ENCODE measurements around the gene CRBN. TPM values are rescaled to one million over a fixed set of nuclear protein-coding genes. Genes with fewer than 3 reads are reported as not detected.

CRBN gene
- total RNA-seq, result 10 to 100 TPM; 38.8 to 71.9 (median 52.3) TPM

DNA sequence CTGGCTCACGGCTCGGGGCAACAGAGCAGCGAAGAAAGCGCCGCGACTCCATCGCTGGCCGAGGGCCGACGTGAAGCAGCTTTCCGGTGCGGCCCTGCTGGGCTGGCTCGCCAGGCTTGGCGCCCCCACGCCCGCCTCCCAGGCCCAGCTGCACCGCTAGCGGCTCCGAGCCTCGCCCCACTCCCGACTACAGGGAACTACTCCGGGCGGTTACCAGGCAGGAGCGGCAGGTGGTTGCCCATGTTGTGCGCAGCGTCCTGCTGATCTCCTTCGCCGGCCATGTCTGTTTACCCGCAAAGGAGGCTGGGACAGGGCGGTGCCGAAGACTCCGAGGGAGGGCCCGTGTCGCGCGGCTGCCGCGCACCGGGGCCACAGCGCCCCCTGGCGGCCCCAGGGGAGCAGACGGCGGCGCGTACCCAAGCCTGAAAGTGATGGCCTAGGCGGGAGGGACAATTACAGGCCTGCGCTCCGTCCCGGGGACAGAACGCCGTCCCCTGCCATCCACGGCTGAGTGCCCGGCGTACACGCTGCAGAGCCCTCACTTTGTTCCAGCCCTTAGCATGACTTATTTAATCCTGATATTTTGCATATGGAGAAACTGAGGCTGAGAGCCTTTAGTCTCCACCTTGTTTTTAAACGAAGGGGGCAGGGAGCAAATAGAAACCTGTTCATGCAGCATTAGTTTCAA, at the start of gene CRBN:
CRBN (minus strand) TSS at position 285 of the 688 bp plus-strand sequence; CDS start at position 281, 4 bp downstream.
- peaks cover 9 to 10% of the 10 kb centered on the region in 2 donors for H3K4me1 ChIP-seq (replicated peaks in 1 of 2)
- in situ Hi-C loops (cut with MboI; ENCODE audit: low pct_unique_long_range_greater_than_20kb in 2 of 9, low sequenced_read_pairs in 9 of 9, unreplicated experiment in 9 of 9), result loop anchor here in 4 of 9 experiments (25.0 kb wide), 2 partner anchors 833 to 1108 kb away; no protein-coding TSS in a partner anchor
- H3K27ac ChIP-seq, result peak within 1 kb of the TSS; percentile 52 to 86
- peak; percentile 91 to 99 (median 98) for ATAC-seq (replicated peaks in 6 of 8)
- WGBS, 10 experiments, result 0 to 16% (median 2%) methylated on average over 1 to 17 of the region's 56 CpGs; no CpG with 5 or more reads in 3 of the 10 experiments
- peak within 1 kb of the TSS; percentile 89 to 95 (median 94) for H3K4me3 ChIP-seq

DNA sequence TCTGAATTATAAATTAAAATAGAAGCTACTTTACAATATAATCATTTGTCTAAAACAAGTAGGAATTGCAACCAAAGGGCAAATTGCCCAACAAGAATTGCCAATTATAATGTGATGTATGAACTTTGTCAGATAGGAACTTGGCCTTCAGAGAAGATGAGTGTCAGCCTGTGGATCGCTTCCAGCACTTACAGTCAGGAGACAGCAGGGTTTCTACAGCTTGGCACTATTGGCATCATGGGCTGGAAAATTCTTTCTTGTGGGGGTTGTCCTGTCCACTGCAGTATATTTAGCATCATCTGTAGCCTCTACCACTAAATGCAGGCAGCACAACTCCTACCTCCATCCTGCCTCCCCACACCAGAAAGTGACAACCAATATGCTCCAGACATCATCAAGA, 48.1 kb upstream of the CRBN start:
- in situ Hi-C loops (cut with MboI; ENCODE audit: low pct_unique_long_range_greater_than_20kb in 2 of 9, low sequenced_read_pairs in 9 of 9, unreplicated experiment in 9 of 9), result no loop called here
- Histone ChIP-seq H3K27ac (no peak overlapping the region), H3K4me3 (no peak overlapping the region), H3K4me1 (replicated peaks in 1 of 2) (no peaks in the 10 kb centered on the region)
- WGBS, 10 experiments, result 0 to 17% (median 0%) methylated on average over 1 of the region's 1 CpG; no CpG with 5 or more reads in 6 of the 10 experiments
- no peak for ATAC-seq (replicated peaks in 6 of 8)

DNA sequence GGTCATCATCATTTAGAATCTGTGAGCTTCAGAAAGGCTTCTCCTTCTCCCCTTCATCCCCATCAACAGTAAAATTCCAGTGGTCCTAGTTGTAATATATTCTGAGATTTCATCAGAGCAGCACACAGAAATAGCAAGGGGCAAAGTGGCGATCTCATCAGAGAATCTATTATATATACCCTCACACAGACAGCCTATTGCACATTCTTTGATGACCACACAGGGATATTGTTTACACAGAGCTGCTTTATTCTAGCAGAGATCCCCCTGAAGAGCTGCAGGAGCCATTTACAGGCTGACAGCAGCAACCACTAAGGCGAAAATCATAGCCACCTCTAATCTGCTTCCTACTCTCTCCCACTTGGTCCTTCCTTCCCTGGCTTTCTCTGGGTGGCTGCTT, 42.0 kb upstream of the CRBN start:
- in situ Hi-C loops (cut with MboI; ENCODE audit: low pct_unique_long_range_greater_than_20kb in 2 of 9, low sequenced_read_pairs in 9 of 9, unreplicated experiment in 9 of 9), result loop anchor here in 4 of 9 experiments (25.0 kb wide), 4 partner anchors 391 to 1066 kb away; no protein-coding TSS in a partner anchor
- WGBS, 10 experiments, result 0 to 83% (median 80%) methylated on average over 1 to 2 of the region's 2 CpGs; no CpG with 5 or more reads in 5 of the 10 experiments
- no peak overlapping the region for H3K4me3 ChIP-seq

DNA sequence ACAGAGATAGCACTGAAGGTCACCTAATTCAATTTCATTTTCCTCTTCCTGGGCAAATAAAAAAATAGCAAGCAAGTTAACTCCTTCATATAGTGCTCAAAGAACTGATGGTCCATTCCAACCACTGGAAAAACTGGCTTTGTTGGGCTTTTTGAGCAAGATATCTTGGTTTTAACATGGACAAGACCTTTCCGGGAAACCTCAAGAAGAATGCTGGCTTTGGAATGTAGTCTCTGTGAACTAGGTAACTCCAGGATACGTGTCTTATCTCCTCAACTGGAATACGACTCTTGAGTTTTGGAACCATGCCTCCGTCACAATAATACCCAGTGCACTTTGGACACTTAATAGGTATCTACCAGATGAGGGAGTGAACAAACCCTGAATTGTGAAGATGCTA, 36.9 kb upstream of the CRBN start:
- no peak for ATAC-seq (replicated peaks in 6 of 8)
- Histone ChIP-seq H3K27ac (no peak overlapping the region), H3K4me3 (no peak overlapping the region), H3K4me1 (replicated peaks in 1 of 2) (peaks cover 0 to 3% of the 10 kb centered on the region in 2 donors)
- in situ Hi-C loops (cut with MboI; ENCODE audit: low pct_unique_long_range_greater_than_20kb in 2 of 9, low sequenced_read_pairs in 9 of 9, unreplicated experiment in 9 of 9), result loop anchor here in 4 of 9 experiments (25.0 kb wide), 4 partner anchors 396 to 1071 kb away; no protein-coding TSS in a partner anchor
- 23 to 100% (median 77%) methylated on average over 1 to 4 of the region's 4 CpGs for WGBS, 10 experiments

More for the DNA sequence above, 42.0 kb upstream of the CRBN start:
- ATAC-seq (replicated peaks in 6 of 8), result peak in 5 of 8 experiments; percentile 80 to 99 (median 98)
- Histone ChIP-seq H3K4me1 (replicated peaks in 1 of 2) (peaks cover 0 to 3% of the 10 kb centered on the region in 2 donors), H3K27ac (no peak overlapping the region)

DNA sequence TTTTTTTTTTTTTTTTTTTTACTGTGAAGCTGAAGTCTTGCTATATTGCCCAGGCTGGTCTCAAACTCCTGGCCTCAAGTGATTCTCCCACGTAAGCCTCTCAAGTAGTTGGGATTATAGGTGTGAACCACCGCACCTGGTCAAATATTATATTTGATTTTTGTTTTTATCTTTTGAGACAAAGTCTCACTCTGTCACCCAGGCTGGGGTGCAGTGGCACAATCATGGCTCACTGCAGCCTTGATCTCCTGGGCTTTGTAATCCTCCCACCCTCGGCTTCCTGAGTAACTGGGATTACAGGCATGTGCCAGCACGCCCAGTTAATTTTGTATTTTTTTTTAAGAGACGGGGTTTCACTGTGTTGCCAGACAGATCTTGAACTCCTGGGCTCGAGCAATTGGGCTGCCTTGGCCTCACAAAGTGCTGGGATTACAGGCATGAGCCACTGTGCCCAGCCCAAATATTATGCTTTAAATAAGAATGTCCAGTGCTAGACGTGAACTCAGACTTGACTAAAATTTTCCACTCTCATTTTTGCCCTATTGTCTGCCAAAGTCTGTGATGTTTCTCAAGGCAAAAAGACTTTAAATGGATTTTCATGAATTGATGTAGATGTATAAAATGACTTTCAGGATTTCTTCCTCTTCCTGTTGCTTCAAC, 33.4 kb upstream of the CRBN start:
- Histone ChIP-seq H3K4me1 (replicated peaks in 1 of 2) (peaks cover 0 to 6% of the 10 kb centered on the region in 2 donors), H3K4me3 (no peak overlapping the region), H3K27ac (no peak overlapping the region)
- 8 to 93% (median 62%) methylated on average over 1 to 7 of the region's 7 CpGs for WGBS, 10 experiments
- ATAC-seq (replicated peaks in 6 of 8), result no peak
- in situ Hi-C loops (cut with MboI; ENCODE audit: low pct_unique_long_range_greater_than_20kb in 2 of 9, low sequenced_read_pairs in 9 of 9, unreplicated experiment in 9 of 9), result loop anchor here in 4 of 9 experiments (25.0 kb wide), 4 partner anchors 399 to 1074 kb away; no protein-coding TSS in a partner anchor

DNA sequence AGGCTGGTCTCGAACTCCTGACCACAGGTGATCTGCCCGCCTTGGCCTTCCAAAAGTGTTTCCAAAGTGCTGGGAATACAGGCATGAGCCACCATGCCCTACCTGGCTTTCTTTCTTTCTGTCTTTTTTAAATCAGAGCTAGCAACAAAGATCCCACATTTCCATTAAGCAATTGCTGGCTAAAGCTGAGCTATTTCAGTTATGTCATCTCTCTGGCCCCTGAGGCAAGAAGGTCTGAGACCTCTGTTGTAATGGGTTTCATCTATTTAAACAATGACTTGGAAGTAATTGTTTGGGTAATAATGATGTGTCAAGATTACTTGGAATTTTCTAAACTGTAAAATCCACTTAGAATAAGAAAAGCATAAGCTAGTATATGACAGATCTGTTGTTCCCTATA, 30.2 kb upstream of the CRBN start:
- ATAC-seq (replicated peaks in 6 of 8), result no peak
- in situ Hi-C loops (cut with MboI; ENCODE audit: low pct_unique_long_range_greater_than_20kb in 2 of 9, low sequenced_read_pairs in 9 of 9, unreplicated experiment in 9 of 9), result loop anchor here in 4 of 9 experiments (25.0 kb wide), 4 partner anchors 403 to 1078 kb away; no protein-coding TSS in a partner anchor
- no peak overlapping the region for H3K27ac ChIP-seq
- 0 to 100% (median 80%) methylated on average over 1 to 2 of the region's 2 CpGs; no CpG with 5 or more reads in 1 of the 10 experiments for WGBS, 10 experiments
- H3K4me3 ChIP-seq, result no peak overlapping the region
- H3K4me1 ChIP-seq (replicated peaks in 1 of 2), result peaks cover 0 to 6% of the 10 kb centered on the region in 2 donors

DNA sequence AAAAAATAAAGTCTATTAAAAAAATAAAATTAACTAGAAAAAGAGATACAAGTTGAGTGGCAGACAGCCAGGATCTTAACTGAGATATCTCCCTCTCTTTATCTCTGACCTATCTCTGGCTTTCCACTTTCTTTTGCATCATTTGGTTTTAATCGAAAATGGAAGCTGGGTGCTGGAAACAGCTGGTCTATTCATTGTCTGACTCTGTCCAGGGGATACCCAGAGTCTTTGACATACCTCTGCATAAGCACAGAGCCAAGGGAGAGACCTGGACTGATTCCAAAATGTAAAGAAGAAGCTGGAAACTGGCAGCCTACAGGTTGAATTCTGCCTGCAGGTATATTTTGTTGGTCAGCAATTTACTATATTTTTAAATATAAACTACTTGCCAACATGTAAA, 29.6 kb upstream of the CRBN start:
- in situ Hi-C loops (cut with MboI; ENCODE audit: low pct_unique_long_range_greater_than_20kb in 2 of 9, low sequenced_read_pairs in 9 of 9, unreplicated experiment in 9 of 9), result loop anchor here in 4 of 9 experiments (25.0 kb wide), 4 partner anchors 403 to 1078 kb away; no protein-coding TSS in a partner anchor
- no peak for ATAC-seq (replicated peaks in 6 of 8)
- H3K4me3 ChIP-seq, result no peak overlapping the region
- no peak overlapping the region for H3K27ac ChIP-seq
- H3K4me1 ChIP-seq (replicated peaks in 1 of 2), result peaks cover 0 to 6% of the 10 kb centered on the region in 2 donors
- 22 to 100% (median 100%) methylated on average over 1 of the region's 1 CpG; no CpG with 5 or more reads in 4 of the 10 experiments for WGBS, 10 experiments

DNA sequence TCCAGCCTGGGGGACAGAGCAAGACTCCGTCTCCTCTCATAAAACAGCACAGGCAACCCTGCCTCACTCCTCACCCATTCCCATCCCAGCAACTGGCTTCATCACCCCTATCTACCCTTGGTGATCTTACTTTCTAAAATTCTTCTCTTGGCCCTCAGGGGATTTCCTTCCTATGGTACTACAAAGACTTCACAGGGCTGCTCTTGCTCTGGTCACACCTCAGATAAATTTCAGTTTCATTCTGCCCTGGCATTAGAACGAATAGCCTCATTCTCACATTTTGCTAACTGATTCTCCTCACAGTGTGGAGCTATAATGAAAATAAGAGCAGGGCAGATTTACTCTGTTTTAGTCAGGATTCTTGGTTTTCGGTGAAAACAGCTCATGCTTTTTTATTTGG, 22.1 kb upstream of the CRBN start:
- in situ Hi-C loops (cut with MboI; ENCODE audit: low pct_unique_long_range_greater_than_20kb in 2 of 9, low sequenced_read_pairs in 9 of 9, unreplicated experiment in 9 of 9), result loop anchor here in 4 of 9 experiments (25.0 kb wide), 4 partner anchors 411 to 1086 kb away; no protein-coding TSS in a partner anchor
- no peak overlapping the region for H3K4me3 ChIP-seq
- 33 to 100% (median 86%) methylated on average over 2 to 3 of the region's 3 CpGs; no CpG with 5 or more reads in 3 of the 10 experiments for WGBS, 10 experiments
- ATAC-seq (replicated peaks in 6 of 8), result no peak
- no peak overlapping the region for H3K27ac ChIP-seq
- peaks cover 0 to 8% of the 10 kb centered on the region in 2 donors for H3K4me1 ChIP-seq (replicated peaks in 1 of 2)

DNA sequence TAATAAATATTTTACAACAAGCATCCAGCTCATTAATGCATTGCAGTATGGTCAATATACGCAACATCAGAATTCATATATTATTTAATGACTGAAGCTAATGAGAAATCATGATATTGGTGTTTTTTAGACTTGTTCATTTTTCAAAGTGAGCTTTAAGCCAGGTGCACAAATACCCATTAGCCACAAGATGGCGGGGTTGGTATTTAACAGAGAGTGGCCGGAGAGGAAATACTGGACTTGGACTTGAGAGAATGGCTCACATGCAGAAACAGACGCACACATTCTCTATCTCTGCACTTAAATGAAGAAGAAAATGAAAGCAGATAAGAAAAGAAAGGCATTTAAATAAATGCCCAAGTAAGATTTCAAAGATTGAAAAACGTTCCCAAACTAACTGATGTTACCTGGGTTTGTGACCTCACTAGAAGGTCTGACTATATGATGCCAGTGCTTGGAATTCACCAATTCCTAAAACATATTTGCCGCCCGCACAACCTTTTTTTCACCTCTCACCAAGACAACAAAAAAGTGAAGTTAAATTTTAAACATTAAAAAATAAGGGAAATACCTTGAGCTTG, 21.2 kb upstream of the CRBN start:
- no peak overlapping the region for H3K4me3 ChIP-seq
- 6 to 51% (median 34%) methylated on average over 4 to 7 of the region's 7 CpGs; no CpG with 5 or more reads in 1 of the 10 experiments for WGBS, 10 experiments
- no peak overlapping the region for H3K27ac ChIP-seq
- in situ Hi-C loops (cut with MboI; ENCODE audit: low pct_unique_long_range_greater_than_20kb in 2 of 9, low sequenced_read_pairs in 9 of 9, unreplicated experiment in 9 of 9), result loop anchor here in 4 of 9 experiments (25.0 kb wide), 4 partner anchors 412 to 1087 kb away; no protein-coding TSS in a partner anchor
- H3K4me1 ChIP-seq (replicated peaks in 1 of 2), result peaks cover 0 to 8% of the 10 kb centered on the region in 2 donors
- peak; percentile 48 to 79 (median 68) for ATAC-seq (replicated peaks in 6 of 8)

DNA sequence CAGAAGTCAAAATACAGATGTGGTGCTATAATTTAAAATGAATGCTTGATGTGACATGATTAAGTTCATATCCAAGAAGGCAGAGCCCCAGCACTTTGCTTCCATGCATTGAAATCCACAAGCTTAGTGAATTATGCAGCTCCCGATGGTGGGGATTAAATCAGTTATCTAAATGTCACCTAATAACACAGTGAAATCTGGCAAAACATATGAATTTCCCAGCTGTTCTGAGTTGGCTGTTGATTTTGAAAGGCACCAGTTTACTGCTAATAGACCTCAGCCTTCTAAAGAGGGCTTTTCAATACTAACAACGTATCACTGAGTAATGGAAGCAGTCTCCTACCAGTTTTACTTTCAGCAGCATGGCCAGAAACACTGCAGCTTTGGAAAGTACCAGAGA, 19.8 kb upstream of the CRBN start:
- ATAC-seq (replicated peaks in 6 of 8), result no peak
- 0 to 85% (median 63%) methylated on average over 1 to 2 of the region's 2 CpGs; no CpG with 5 or more reads in 2 of the 10 experiments for WGBS, 10 experiments
- no peak overlapping the region for H3K27ac ChIP-seq
- H3K4me1 ChIP-seq (replicated peaks in 1 of 2), result peaks cover 0 to 8% of the 10 kb centered on the region in 2 donors
- H3K4me3 ChIP-seq, result no peak overlapping the region
- in situ Hi-C loops (cut with MboI; ENCODE audit: low pct_unique_long_range_greater_than_20kb in 2 of 9, low sequenced_read_pairs in 9 of 9, unreplicated experiment in 9 of 9), result loop anchor here in 5 of 9 experiments (10.0 to 25.0 kb wide), 3 partner anchors 813 to 1088 kb away; no protein-coding TSS in a partner anchor

DNA sequence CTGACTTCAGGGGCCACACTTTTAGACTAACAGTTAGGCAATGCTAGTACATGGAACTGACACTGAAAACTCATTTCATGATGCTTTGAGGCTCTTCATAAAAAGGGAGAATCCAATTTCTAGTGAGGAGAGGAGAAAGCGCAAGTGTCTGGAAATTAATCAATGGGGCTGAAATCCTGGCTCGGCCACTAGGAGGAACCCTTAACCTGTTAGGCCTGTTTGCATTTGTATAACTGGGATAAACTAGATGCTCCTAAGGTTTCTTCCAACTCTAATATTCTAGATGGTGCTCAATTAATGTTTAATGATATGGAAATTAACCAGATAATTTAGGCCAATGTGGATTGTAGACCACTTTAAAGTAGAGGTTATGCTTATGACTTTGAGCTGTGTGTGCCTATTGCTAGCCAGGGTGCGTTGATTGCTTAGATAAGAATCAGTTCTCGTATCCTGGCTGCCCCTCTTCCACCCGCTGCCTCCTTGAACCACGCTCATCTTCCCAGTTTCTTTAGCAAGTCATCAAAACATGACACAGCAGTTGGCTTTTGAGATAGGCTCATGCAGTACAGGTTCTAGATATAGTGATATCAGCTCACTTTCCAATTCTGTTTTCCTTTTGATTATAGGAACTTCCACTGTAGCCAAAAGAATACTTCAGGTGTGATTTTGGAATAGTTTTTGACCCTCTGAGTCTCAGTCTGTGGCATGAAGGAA, 16.8 kb upstream of the CRBN start:
- no peak overlapping the region for H3K4me3 ChIP-seq
- H3K27ac ChIP-seq, result no peak overlapping the region
- in situ Hi-C loops (cut with MboI; ENCODE audit: low pct_unique_long_range_greater_than_20kb in 2 of 9, low sequenced_read_pairs in 9 of 9, unreplicated experiment in 9 of 9), result loop anchor here in 5 of 9 experiments (10.0 to 25.0 kb wide), 3 partner anchors 816 to 1091 kb away; no protein-coding TSS in a partner anchor
- H3K4me1 ChIP-seq (replicated peaks in 1 of 2), result peaks cover 0 to 6% of the 10 kb centered on the region in 2 donors
- WGBS, 10 experiments, result 0 to 80% (median 49%) methylated on average over 1 to 6 of the region's 6 CpGs
- peak in 2 of 8 experiments; percentile 58 to 62 for ATAC-seq (replicated peaks in 6 of 8)

DNA sequence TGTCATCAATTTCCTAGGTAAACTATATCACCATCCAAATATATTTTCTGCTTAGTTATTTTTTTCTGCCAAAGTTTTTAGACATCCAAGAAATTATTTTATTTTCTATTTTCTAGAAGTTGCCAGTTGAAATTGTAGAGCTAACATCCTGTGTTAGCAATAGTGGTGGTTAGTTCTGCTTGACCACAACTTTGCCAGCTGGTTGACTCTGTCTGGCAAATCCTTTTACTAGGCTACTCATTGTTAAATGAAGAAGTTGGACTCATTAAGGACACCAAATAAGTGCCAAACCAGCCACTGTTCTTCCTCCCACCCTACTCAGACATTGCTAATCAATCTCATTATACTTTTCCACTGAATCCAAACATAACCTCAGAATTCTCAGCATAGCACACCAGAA, 15.4 kb upstream of the CRBN start:
- Histone ChIP-seq H3K4me3 (no peak overlapping the region), H3K4me1 (replicated peaks in 1 of 2) (no peaks in the 10 kb centered on the region), H3K27ac (no peak overlapping the region)
- no peak for ATAC-seq (replicated peaks in 6 of 8)
- in situ Hi-C loops (cut with MboI; ENCODE audit: low pct_unique_long_range_greater_than_20kb in 2 of 9, low sequenced_read_pairs in 9 of 9, unreplicated experiment in 9 of 9), result loop anchor here in 5 of 9 experiments (10.0 to 25.0 kb wide), 3 partner anchors 817 to 1092 kb away; no protein-coding TSS in a partner anchor

Data from motor neuron (in vitro differentiated cells).